GM19463 (cell line): ENCODE results near the gene SRI.
"Not testable (repeated sequence)": the region's sequence is repeated elsewhere in the genome, so short reads cannot be mapped to it uniquely, and the experiment has no call there.

Experiments
- ATAC-seq: cut with Tn5 transposase; IDR thresholded peaks from one replicate; pipeline ENCODE4 v1.9.1; 2021; ENCODE audit warnings: mild to moderate bottlenecking, moderate library complexity; ENCODE audit not compliant: unreplicated experiment

The SRI gene

GRCh38 chr7:88219781-88220747 lies at the start of gene SRI:
SRI (minus strand) TSS chr7:88220038; CDS start chr7:88220026, 12 bp downstream.
- peak; percentile 55 for ATAC-seq

- no peak for ATAC-seq
Measured at GRCh38 chr7:88269586-88269985, 49.7 kb upstream of the SRI start.

- no peak for ATAC-seq
Measured at GRCh38 chr7:88268858-88269257, 49.0 kb upstream of the SRI start.

GRCh38 chr7:88268051-88268450 lies 48.2 kb upstream of the SRI start:
- no peak for ATAC-seq

GRCh38 chr7:88267421-88267820 lies 47.6 kb upstream of the SRI start:
- no peak for ATAC-seq

GRCh38 chr7:88264987-88265386 lies 45.1 kb upstream of the SRI start:
- ATAC-seq, result not testable (repeated sequence)

GRCh38 chr7:88262562-88262961 lies 42.7 kb upstream of the SRI start:
- ATAC-seq, result no peak

GRCh38 chr7:88260719-88261118 lies 40.9 kb upstream of the SRI start:
- ATAC-seq, result no peak

GRCh38 chr7:88259656-88260380 lies 40.0 kb upstream of the SRI start:
- ATAC-seq, result no peak

GRCh38 chr7:88258296-88258695 lies 38.5 kb upstream of the SRI start:
- ATAC-seq, result not testable (repeated sequence)

GRCh38 chr7:88256906-88257305 lies 37.1 kb upstream of the SRI start:
- no peak for ATAC-seq

GRCh38 chr7:88254721-88255424 lies 35.0 kb upstream of the SRI start:
- ATAC-seq, result no peak

GRCh38 chr7:88253640-88254039 lies 33.8 kb upstream of the SRI start:
- ATAC-seq, result no peak

- ATAC-seq, result no peak
Measured at GRCh38 chr7:88244258-88244657, 24.4 kb upstream of the SRI start.

GRCh38 chr7:88243345-88243909 lies 23.6 kb upstream of the SRI start:
- peak; percentile 68 for ATAC-seq

GRCh38 chr7:88239852-88240251 lies 20.0 kb upstream of the SRI start:
- no peak for ATAC-seq

- ATAC-seq, result no peak
Measured at GRCh38 chr7:88233828-88234227, 14.0 kb upstream of the SRI start.

GRCh38 chr7:88230646-88231045 lies 10.8 kb upstream of the SRI start:
- no peak for ATAC-seq

- no peak for ATAC-seq
Measured at GRCh38 chr7:88229302-88229995, 9.6 kb upstream of the SRI start.

- no peak for ATAC-seq
Measured at GRCh38 chr7:88226886-88227516, 7.2 kb upstream of the SRI start.
